Thoracic aorta (tissue), 2 donors: ENCODE results near the gene ENTPD6. TPM values are rescaled to one million over a fixed set of nuclear protein-coding genes. Genes with fewer than 3 reads are reported as not detected.
A peak's percentile ranks its signal among the peaks of the same experiment; 100 is the strongest.
"Not testable (repeated sequence)": the region's sequence is repeated elsewhere in the genome, so short reads cannot be mapped to it uniquely, and the experiment has no call there.

ENCODE experiments used
- ATAC-seq: fragments of 150-250 bp; one replicate; pipeline ENCODE4 v1.8.0; 2017; ENCODE audit warnings: low read depth; ENCODE audit not compliant: insufficient number of reproducible peaks, low FRiP score
- DNase-seq: peaks from one replicate; pipeline ENCODE4 v3.0.0-alpha.2; 2020; ENCODE audit warnings: low spot score
- H3K27ac ChIP-seq, 2 donors: fragments of 200-600 bp; sonication (generic); 1 replicate in 1 of 2; 2 replicates in 1 of 2; pipeline ENCODE4 v1.5.1; 2016; ENCODE audit warnings: mild to moderate bottlenecking in 2 of 2, moderate library complexity in 2 of 2
- H3K27me3 ChIP-seq: fragments of 200-600 bp; sonication (generic); replicated peaks from 2 replicates; pipeline ENCODE4 v1.6.0; 2016; ENCODE audit warnings: mild to moderate bottlenecking; ENCODE audit not compliant: insufficient read depth
- H3K36me3 ChIP-seq: fragments of 200-600 bp; sonication (generic); one replicate; pipeline ENCODE4 v1.5.1; 2016
- H3K4me1 ChIP-seq, 2 donors: fragments of 200-600 bp; sonication (generic); 1 replicate in 1 of 2; 2 replicates in 1 of 2; pipeline versions ENCODE4 v1.5.1 to v1.6.0; 2016; ENCODE audit warnings: low read depth in 2 of 2, mild to moderate bottlenecking in 1 of 2; ENCODE audit not compliant: control insufficient read depth in 1 of 2
- H3K4me3 ChIP-seq: fragments of 200-600 bp; sonication (generic); 2 replicates; pipeline ENCODE4 v1.5.1; 2016; ENCODE audit warnings: mild to moderate bottlenecking
- H3K9me3 ChIP-seq: fragments of 200-600 bp; sonication (generic); 2 replicates; pipeline ENCODE4 v1.5.1; 2016
- CTCF ChIP-seq: fragments of 200-600 bp; sonication (generic); IDR thresholded peaks from one replicate; pipeline ENCODE4 v1.5.1; 2019; ENCODE audit warnings: antibody characterized with exemption
- total RNA-seq, 2 donors: library from RNA; depleted of rRNA; stranded (reverse); fragments of >200 nt; gene quantifications; one replicate each; pipeline versions ENCODE4 v1.1.0 to v1.2.3, GENCODE V29; 2016

ENTPD6 gene
- total RNA-seq, 2 donors from 2014 or later = 82.0 to 107 TPM

- Histone ChIP-seq H3K36me3 (no peaks in the 10 kb centered on the region), H3K27ac (no peak overlapping the region), H3K4me3 (no peak overlapping the region), H3K27me3 (no peaks in the 10 kb centered on the region), H3K4me1 (peaks cover 0 to 10% of the 10 kb centered on the region in 2 donors), H3K9me3 (no peaks in the 10 kb centered on the region)
- DNase-seq = no peak
- peak; percentile 94 for ATAC-seq
- TF ChIP-seq CTCF = peak; percentile 59
Observed at GRCh38 chr20:25178563-25179438, 16.7 kb upstream of the ENTPD6 start.

- H3K4me3 ChIP-seq = no peak overlapping the region
- no peaks in the 10 kb centered on the region for H3K27me3 ChIP-seq
- H3K27ac ChIP-seq = no peak overlapping the region
- no peaks in the 10 kb centered on the region for H3K36me3 ChIP-seq
- no peaks in the 10 kb centered on the region for H3K9me3 ChIP-seq
- ATAC-seq = no peak
- no peak for TF ChIP-seq CTCF
- peaks cover 0 to 10% of the 10 kb centered on the region in 2 donors for H3K4me1 ChIP-seq
- no peak for DNase-seq
Observed at GRCh38 chr20:25179439-25180089, 15.9 kb upstream of the ENTPD6 start.

GRCh38 chr20:25184391-25184790, 11.1 kb upstream of the ENTPD6 start:
- H3K27me3 ChIP-seq, H3K27ac ChIP-seq, H3K36me3 ChIP-seq, H3K4me1 ChIP-seq, ATAC-seq, DNase-seq, H3K9me3 ChIP-seq, H3K4me3 ChIP-seq: not testable (repeated sequence)

- H3K27ac ChIP-seq = no peak overlapping the region
- no peak overlapping the region for H3K4me3 ChIP-seq
- H3K4me1 ChIP-seq = peaks cover 0 to 16% of the 10 kb centered on the region in 2 donors
- no peak for TF ChIP-seq CTCF
- H3K27me3 ChIP-seq = no peaks in the 10 kb centered on the region
- DNase-seq = no peak
- no peaks in the 10 kb centered on the region for H3K9me3 ChIP-seq
- no peaks in the 10 kb centered on the region for H3K36me3 ChIP-seq
- ATAC-seq = no peak
Observed at GRCh38 chr20:25187220-25187619, 8.3 kb upstream of the ENTPD6 start.

GRCh38 chr20:25187635-25188034, 7.9 kb upstream of the ENTPD6 start:
- Histone ChIP-seq H3K36me3 (no peaks in the 10 kb centered on the region), H3K4me3 (no peak overlapping the region), H3K4me1 (peaks cover 0 to 16% of the 10 kb centered on the region in 2 donors), H3K27me3 (no peaks in the 10 kb centered on the region), H3K9me3 (no peaks in the 10 kb centered on the region), H3K27ac (no peak overlapping the region)
- DNase-seq = no peak
- ATAC-seq = no peak
- no peak for TF ChIP-seq CTCF
